Liver (tissue), 3 donors: ENCODE measurements around the gene URI1.

Source experiments
- CTCF ChIP-seq: fragments of 150-350 bp; IDR thresholded peaks from 2 replicates; pipeline ENCODE4 v1.5.1; 2017; ENCODE audit warnings: improper control_type of control experiment, low read depth, low read length; ENCODE audit not compliant: missing input control
- EGR1 ChIP-seq, 2 donors: IDR thresholded peaks; 2 replicates each; pipeline ENCODE4 v1.6.1; 2016 to 2018; ENCODE audit warnings: antibody characterized with exemption in 2 of 2, low read depth in 2 of 2
- FOXA1 ChIP-seq: IDR thresholded peaks from 2 replicates; pipeline ENCODE4 v1.6.1; 2016; ENCODE audit warnings: antibody characterized with exemption
- GABPA ChIP-seq, 2 donors: IDR thresholded peaks in 1 of 2; conservative IDR thresholded peaks in 1 of 2; 2 replicates each; pipeline ENCODE4 v1.6.1; 2016; ENCODE audit warnings: antibody characterized with exemption in 2 of 2, mild to moderate bottlenecking in 1 of 2, moderate library complexity in 1 of 2
- JUND ChIP-seq, 2 donors: IDR thresholded peaks; 2 replicates each; pipeline ENCODE4 v1.6.1; 2016; ENCODE audit warnings: antibody characterized with exemption in 2 of 2
- RAD21 ChIP-seq, 2 donors: IDR thresholded peaks; 2 replicates each; pipeline ENCODE4 v1.6.1; 2016; ENCODE audit warnings: antibody characterized with exemption in 2 of 2, mild to moderate bottlenecking in 2 of 2
- SP1 ChIP-seq: IDR thresholded peaks from 2 replicates; pipeline ENCODE4 v1.6.1; 2018; ENCODE audit warnings: antibody characterized with exemption, mild to moderate bottlenecking
- TAF1 ChIP-seq: conservative IDR thresholded peaks from 2 replicates; pipeline ENCODE4 v1.6.1; 2016; ENCODE audit warnings: antibody characterized with exemption, mild to moderate bottlenecking
- YY1 ChIP-seq: IDR thresholded peaks from 2 replicates; pipeline ENCODE4 v1.6.1; 2016; ENCODE audit warnings: antibody characterized with exemption, mild to moderate bottlenecking
- TF ChIP-seq, protein P1 (sequence below): IDR thresholded peaks from 2 replicates; pipeline ENCODE4 v1.6.1; 2016; ENCODE audit warnings: antibody characterized with exemption
- TF ChIP-seq, protein P2 (sequence below): IDR thresholded peaks from 2 replicates; pipeline ENCODE4 v1.6.1; 2016; ENCODE audit warnings: antibody characterized with exemption, mild to moderate bottlenecking
- donor health status: healthy.
- donor health status: healthy.

DNA sequence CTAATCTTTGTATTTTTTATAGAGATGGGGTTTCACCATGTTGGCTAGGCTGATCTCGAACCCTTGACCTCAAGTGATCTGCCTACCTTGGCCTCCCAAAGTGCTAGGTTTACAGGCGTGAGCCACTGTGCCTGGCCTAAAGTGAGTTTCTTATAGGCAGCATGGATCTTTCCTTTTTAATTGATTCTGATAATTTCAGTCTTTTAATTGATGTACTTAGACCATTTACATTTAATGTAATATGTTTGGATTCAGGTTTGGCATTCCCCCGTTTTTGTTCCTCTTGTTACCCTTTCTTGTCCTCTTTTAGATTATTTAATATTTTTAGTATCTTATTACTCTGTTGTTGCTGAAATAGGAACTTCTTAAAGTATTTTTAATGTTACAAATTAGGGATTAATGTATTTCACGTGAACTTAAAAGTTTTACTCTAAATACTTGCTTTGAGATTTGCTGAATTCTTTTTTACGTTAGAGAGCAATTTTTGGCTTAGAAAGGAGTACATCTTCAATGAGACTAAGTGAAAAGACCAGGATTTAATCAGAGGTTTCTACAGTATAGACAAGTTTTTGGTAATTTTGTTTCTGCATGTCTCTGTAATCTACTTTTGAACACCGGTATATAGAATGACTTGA lies 50.3 kb downstream of the URI1 start:
- no peak for TF ChIP-seq CTCF
- TF ChIP-seq, protein P1, sequence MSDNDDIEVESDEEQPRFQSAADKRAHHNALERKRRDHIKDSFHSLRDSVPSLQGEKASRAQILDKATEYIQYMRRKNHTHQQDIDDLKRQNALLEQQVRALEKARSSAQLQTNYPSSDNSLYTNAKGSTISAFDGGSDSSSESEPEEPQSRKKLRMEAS = no peak
- TF ChIP-seq GABPA (IDR thresholded peaks at IDR 0.05 in 1 of 2, conservative IDR thresholded peaks at IDR 0.05 in 1 of 2) = no peak
- no peak for TF ChIP-seq TAF1
- no peak for TF ChIP-seq RAD21 (IDR thresholded peaks at IDR 0.05)
- no peak for TF ChIP-seq JUND (IDR thresholded peaks at IDR 0.05)
- no peak for TF ChIP-seq YY1
- TF ChIP-seq, protein P2, sequence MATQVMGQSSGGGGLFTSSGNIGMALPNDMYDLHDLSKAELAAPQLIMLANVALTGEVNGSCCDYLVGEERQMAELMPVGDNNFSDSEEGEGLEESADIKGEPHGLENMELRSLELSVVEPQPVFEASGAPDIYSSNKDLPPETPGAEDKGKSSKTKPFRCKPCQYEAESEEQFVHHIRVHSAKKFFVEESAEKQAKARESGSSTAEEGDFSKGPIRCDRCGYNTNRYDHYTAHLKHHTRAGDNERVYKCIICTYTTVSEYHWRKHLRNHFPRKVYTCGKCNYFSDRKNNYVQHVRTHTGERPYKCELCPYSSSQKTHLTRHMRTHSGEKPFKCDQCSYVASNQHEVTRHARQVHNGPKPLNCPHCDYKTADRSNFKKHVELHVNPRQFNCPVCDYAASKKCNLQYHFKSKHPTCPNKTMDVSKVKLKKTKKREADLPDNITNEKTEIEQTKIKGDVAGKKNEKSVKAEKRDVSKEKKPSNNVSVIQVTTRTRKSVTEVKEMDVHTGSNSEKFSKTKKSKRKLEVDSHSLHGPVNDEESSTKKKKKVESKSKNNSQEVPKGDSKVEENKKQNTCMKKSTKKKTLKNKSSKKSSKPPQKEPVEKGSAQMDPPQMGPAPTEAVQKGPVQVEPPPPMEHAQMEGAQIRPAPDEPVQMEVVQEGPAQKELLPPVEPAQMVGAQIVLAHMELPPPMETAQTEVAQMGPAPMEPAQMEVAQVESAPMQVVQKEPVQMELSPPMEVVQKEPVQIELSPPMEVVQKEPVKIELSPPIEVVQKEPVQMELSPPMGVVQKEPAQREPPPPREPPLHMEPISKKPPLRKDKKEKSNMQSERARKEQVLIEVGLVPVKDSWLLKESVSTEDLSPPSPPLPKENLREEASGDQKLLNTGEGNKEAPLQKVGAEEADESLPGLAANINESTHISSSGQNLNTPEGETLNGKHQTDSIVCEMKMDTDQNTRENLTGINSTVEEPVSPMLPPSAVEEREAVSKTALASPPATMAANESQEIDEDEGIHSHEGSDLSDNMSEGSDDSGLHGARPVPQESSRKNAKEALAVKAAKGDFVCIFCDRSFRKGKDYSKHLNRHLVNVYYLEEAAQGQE = no peak
- no peak for TF ChIP-seq FOXA1
- TF ChIP-seq EGR1 (IDR thresholded peaks at IDR 0.05; ENCODE audit: low read depth in 2 of 2) = no peak
- TF ChIP-seq SP1 = no peak
